Ishikawa (cell line): ENCODE results near the gene FAU.

ENCODE experiments used
- CREB1 ChIP-seq: IDR thresholded peaks from 2 replicates; pipeline ENCODE4 v1.6.1; 2012; ENCODE audit warnings: low read depth
- EP300 ChIP-seq: IDR thresholded peaks from 2 replicates; pipeline ENCODE4 v1.6.1; 2012; ENCODE audit warnings: borderline replicate concordance
- NFIC ChIP-seq: IDR thresholded peaks from 2 replicates; pipeline ENCODE4 v1.6.1; 2012
- RAD21 ChIP-seq: IDR thresholded peaks from 2 replicates; pipeline ENCODE4 v1.6.1; 2012; ENCODE audit warnings: low read depth
- REST ChIP-seq: IDR thresholded peaks from 2 replicates; pipeline ENCODE4 v1.6.1; 2012; ENCODE audit warnings: low read depth, mild to moderate bottlenecking
- TAF1 ChIP-seq: IDR thresholded peaks from 2 replicates; pipeline ENCODE4 v1.6.1; 2012; ENCODE audit warnings: low read depth, mild to moderate bottlenecking
- USF1 ChIP-seq: IDR thresholded peaks from 2 replicates; pipeline ENCODE4 v1.6.1; 2012
- YY1 ChIP-seq: IDR thresholded peaks from 2 replicates; pipeline ENCODE4 v1.6.1; 2012; ENCODE audit warnings: low read depth
- ZBTB7A ChIP-seq: IDR thresholded peaks from 2 replicates; pipeline ENCODE4 v1.6.1; 2012; ENCODE audit warnings: low read depth
- TF ChIP-seq, protein P1 (sequence below): IDR thresholded peaks from 2 replicates; pipeline ENCODE4 v1.6.1; 2012

DNA sequence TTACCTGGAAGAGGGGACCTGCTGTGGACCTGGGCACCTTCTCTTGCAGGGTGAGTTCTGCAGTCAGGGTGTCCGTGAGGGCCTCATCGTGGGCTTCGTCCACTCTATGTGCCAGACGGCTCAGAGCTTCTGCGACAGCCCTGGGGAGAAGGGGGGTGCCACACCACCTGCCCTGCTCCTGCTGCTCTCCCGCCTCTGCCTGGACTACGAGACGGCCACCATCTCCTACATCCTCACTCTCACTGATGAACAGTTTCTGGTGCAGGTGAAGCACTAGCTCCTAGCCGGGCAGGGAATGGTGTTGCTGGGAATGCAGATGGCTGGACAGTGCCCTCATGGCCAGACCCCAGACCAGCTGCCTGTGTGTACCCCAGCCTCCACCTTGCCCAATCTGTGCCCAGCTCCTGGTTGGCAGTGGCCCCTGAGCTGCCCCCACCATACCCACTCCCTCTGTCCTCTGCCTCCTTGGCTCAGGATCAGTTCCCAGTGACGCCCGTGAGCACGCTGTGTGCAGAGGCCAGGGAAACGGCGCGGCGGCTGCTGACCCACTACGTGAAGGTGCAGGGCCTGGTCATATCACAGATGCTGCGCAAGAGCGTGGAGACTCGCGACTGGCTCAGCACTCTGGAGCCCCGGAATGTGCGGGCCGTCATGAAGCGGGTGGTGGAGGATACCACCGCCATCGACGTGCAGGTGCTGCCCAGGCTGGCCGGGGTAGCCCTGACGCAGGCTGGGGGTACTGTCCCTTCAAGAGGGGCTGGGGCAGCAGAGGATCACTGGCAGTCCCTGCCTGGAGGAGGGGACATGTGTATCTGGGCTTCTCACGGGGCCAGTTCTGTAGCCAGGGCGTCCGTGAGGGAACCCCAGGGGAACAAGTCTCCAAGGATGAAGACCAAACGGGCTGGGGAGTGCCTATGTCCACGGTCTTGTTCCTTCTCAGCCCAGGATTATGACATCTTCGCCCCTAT lies 12.4 kb downstream of the FAU start:
- TF ChIP-seq, protein P1, sequence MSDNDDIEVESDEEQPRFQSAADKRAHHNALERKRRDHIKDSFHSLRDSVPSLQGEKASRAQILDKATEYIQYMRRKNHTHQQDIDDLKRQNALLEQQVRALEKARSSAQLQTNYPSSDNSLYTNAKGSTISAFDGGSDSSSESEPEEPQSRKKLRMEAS = no peak
- TF ChIP-seq EP300 = no peak
- TF ChIP-seq TAF1 = no peak
- TF ChIP-seq RAD21 = no peak
- TF ChIP-seq CREB1 = no peak
- no peak for TF ChIP-seq REST
- no peak for TF ChIP-seq ZBTB7A
- no peak for TF ChIP-seq NFIC
- no peak for TF ChIP-seq USF1
- no peak for TF ChIP-seq YY1
